Embryonic facial prominence (tissue), 1 donor: ENCODE data around the gene SMIM41.

Experiments
- DNase-seq: peaks from one replicate; pipeline ENCODE4 v3.0.0-alpha.2; 2016; ENCODE audit errors: extremely low spot score

Gene SMIM41

DNA sequence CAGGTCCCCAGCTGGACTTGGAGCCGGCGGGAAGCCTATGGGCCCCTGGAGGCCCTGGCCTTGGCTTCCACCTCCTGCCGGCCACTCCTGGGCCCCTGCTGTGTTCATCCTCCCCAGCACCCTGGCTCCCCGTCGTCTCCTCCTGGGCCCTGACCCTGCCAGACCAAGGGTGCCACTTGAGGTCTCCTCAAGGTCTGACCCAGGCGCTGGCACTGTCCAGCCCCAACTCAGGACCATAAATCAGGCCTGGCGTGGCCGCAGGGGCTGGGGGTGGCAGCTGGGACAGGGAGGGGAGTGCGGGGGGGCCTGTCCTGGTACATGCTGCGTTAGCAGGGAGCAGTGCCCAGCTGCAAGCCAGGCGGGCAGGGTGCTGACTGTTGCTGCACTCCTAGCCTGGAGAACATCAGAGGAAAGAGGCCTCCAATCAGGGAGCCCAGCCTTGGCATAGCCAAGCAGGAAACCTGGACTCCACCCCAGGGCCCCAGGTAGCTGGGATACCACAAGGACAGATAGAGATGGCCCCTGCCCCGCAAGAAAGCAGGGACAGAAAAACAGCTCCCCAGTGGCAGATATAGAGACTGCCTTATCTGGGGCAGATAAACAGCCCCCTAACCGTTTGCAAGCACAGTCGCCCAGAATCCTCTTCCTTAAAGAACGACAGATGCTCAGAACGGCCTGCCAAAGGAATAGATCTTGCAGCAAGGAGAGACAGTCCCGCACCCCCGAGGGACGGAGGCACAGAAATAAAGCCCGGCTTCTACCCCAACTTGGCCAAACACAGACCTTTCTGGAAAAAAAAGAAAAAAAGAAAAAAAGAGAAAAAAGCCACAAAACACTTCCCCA, 16.2 kb upstream of the SMIM41 start:
- no peak for DNase-seq

- no peak for DNase-seq
Measured at GRCh38 chr12:52063981-52064649, 15.4 kb upstream of the SMIM41 start.

DNA sequence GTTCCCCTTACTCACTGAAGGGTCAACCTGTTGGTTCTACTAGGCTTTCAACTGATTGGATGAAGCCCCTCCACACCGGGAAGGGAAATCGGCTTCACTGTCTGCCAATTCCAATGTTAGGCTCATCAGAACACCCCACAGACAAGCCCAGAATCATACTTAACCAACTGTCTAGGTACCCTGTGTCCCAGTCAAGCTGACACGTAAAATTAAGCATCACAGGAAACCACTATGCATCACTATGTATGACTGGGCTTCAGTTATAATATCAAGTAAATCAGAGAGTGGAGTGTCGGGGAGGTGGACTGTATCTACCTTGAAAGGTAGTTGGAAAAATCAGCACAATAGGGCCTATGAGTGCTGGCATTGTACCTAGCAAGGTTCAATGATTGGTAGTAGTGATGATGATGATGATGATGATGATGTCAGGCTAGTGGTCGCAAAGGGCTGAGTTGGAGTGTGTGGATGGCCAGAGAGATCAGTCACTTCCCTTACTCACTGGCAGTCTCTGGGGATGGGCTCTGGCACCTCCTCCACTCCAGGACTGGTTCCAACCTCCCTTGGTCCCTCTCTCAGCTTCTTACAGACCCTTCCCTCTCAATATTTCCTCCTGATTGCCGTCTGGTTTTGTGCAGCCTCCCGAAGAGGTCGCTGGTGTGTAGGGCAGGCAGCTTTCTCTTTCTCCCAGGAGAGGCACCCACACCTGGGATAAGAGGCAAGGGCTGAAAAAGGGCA, 13.0 kb upstream of the SMIM41 start:
- no peak for DNase-seq

- DNase-seq: no peak
Measured at GRCh38 chr12:52067081-52067374, 12.5 kb upstream of the SMIM41 start.

- peak; percentile 94 for DNase-seq
Measured at GRCh38 chr12:52069327-52070184, 9.9 kb upstream of the SMIM41 start, which contains the start of gene ATG101. TSS of gene ATG101 (plus strand) at chr12:52069978. CDS start at chr12:52073651, 3,673 bp downstream.

GRCh38 chr12:52070185-52070925, 9.1 kb upstream of the SMIM41 start:
- DNase-seq: no peak

GRCh38 chr12:52073531-52074381, 5.7 kb upstream of the SMIM41 start:
- no peak for DNase-seq

DNA sequence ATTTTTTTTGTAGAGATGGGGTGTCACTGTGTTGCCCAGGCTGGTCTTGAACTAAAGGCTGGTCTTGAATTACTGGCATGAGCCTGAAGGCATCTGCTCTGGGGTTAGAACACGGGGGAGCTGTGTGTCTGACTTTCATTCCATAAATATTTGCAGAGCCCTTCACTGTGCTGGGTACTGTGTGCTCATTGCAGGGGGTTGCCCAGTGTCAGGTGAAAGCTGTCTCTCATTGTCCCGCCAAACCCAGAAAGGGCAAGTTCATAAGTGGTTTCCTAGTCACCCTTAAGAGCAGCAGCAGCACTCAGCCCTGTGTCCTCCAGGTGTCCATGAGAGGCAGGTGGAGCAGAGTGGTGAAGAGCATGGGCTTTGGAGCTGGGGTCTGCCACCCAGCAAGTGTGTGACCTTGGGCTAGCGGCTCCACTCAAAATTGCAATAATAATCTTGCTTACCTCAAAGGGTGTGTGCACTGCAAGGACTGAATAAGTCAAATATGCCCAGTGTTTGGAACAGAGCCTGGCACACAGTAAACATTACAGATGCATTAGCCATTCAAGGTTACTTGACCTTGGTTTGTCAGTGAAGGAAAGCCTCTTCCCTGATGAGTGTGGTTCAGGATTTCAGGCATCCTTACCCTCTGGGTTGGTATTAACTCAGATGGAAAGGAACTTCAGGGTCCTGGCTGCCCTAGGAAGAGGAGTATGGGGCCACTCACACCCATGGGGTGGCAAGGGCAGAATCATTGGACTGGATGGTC, 4.4 kb upstream of the SMIM41 start:
- no peak for DNase-seq

DNA sequence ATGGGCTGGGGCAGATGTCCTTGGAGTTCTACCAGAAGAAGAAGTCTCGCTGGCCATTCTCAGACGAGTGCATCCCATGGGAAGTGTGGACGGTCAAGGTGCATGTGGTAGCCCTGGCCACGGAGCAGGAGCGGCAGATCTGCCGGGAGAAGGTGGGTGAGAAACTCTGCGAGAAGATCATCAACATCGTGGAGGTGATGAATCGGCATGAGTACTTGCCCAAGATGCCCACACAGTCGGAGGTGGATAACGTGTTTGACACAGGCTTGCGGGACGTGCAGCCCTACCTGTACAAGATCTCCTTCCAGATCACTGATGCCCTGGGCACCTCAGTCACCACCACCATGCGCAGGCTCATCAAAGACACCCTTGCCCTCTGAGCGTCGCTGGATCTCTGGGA, 2.7 kb upstream of the SMIM41 start:
- DNase-seq: no peak

DNA sequence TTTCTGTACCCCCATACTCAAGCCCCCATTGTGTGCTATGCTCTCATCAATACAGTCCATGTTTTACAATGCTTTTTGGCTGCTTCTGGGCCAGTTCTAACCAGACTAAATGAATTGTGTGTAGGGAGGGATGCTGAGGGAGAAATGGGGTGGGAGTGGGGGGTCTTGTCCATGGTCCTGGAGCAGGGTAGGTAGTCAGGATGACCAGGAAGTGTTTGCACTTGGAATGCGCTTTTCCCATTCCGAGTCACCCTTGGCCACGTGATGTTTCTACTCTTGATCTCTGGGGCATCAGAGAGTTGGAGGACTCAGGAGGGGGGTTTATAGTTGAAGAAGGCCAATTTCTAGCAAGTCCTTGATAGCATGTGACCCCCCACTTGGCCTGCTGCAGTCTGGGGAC, 1.2 kb upstream of the SMIM41 start:
- no peak for DNase-seq

GRCh38 chr12:52080403-52081251, 1.1 kb downstream of the SMIM41 start:
- DNase-seq: no peak

GRCh38 chr12:52081263-52081733, 1.8 kb downstream of the SMIM41 start:
- no peak for DNase-seq

GRCh38 chr12:52082026-52082668, 2.6 kb downstream of the SMIM41 start:
- no peak for DNase-seq

DNA sequence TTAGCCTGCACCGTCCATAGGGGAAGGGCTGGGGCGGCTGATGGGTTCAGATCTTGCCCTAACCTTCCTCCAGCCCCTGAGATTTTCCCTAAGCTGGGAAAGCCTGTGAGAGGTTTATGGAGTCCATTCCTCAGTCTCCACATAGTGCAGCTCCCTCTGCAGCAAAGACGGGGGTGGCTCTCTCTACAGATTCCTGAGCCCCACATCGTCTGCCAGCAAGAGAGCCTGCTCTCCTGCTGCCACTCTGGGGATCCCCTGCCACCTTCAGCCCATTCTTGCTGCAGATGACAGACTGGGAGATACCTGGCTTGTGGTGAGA, 3.1 kb downstream of the SMIM41 start:
- DNase-seq: no peak

DNA sequence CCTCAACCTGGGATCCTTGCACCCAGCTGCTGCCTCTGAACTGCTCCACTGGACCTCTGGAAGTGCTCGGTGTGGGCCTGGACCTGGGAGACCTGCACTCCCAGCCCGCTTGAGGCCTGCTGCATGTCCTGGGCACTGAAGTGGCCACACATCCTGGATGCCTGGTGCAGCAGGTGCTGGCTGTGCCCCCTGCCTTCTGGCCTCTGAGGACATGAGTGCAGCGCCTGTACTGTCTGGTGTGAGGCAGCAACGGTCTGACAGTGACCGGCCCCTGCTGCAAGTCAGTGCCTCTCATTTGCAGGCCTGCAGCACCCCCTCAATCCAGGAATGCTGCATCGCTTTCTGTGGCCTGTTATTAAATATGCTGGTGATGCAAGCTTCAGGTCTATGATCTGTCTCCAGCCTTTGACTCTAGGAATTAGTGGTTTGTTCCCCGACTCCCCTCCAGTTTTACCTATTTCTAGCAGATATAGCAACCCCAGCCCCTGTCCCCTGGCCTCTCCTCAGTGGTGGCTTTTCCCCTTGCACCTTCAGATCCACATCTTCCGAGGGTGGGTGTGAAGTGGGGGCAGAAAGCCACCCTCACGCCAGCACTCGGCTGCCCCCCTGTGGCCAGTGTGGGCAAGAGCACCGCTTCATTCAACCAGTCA, 3.6 kb downstream of the SMIM41 start:
- no peak for DNase-seq

GRCh38 chr12:52083638-52083996, 4.1 kb downstream of the SMIM41 start:
- DNase-seq: no peak

DNA sequence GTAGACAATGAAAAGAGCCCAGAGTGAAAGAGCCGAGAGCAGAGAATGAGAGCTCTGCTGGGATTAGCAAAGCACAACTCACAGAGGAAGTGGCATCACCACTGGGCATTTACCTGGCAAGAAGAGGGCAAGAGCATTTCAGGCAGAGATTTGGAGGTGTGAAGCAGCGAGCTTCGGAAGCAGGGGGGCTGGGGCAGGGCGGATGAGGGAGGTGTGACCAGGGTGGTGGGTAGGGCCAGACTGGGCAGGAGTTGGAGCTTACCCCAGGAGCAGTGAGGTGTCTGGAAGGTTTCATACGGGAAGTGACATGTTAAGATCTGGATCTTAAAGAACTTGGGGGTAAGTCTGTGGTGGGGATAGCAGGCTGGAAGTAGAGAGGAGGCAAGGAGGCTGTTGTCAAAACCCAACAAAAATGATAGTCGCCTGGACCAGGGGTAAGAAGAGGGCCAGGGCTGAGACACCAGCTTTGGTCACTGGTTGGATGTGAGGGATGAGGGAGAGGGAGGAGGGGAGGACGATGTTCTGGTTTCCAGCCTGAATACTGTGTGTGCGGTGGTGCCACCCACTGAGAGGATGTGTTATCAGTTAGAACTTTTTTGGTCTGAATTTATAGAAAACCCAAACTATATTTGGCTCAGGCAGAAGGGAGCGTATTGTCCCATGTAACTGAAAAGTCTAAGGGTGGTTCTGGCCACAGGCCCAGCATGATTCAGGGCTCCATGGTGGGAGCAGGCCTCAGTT, 5.2 kb downstream of the SMIM41 start:
- DNase-seq: no peak
